ENCODE measurements around the gene PLPPR3.

- TF ChIP-seq CTCF (conservative IDR thresholded peaks at IDR 0.05 in 1 of 2, IDR thresholded peaks at IDR 0.05 in 1 of 2; ENCODE audit: low read depth in 1 of 2, low read length in 2 of 2) (no peak), EZH2 (IDR thresholded peaks at IDR 0.05; ENCODE audit: low read length, missing control alignments) (no peak)
Measured at GRCh38 chr19:834216-834615, 12.5 kb upstream of the PLPPR3 start.
